Osteocyte (in vitro differentiated cells): ENCODE data around the gene TMA7B. TPM values are rescaled to one million over a fixed set of nuclear protein-coding genes. Genes with fewer than 3 reads are reported as not detected.

Source experiments
- DNase-seq: peaks from one replicate; pipeline ENCODE4 v3.0.0; 2021; ENCODE audit warnings: mixed read lengths; ENCODE audit not compliant: unreplicated experiment; ENCODE audit errors: extremely low spot score
- H3K27ac Mint-ChIP-seq: one replicate; pipeline ENCODE4 v1.8.0; 2021; ENCODE audit warnings: mild to moderate bottlenecking, mixed read lengths; ENCODE audit not compliant: unreplicated experiment
- H3K27me3 Mint-ChIP-seq: one replicate; pipeline ENCODE4 v1.8.0; 2021; ENCODE audit warnings: mixed read lengths; ENCODE audit not compliant: unreplicated experiment
- H3K36me3 Mint-ChIP-seq: one replicate; pipeline ENCODE4 v1.8.0; 2021; ENCODE audit warnings: mixed read lengths; ENCODE audit not compliant: unreplicated experiment
- H3K4me1 Mint-ChIP-seq: one replicate; pipeline ENCODE4 v1.8.0; 2021; ENCODE audit warnings: mixed read lengths; ENCODE audit not compliant: unreplicated experiment
- H3K4me3 Mint-ChIP-seq: one replicate; pipeline ENCODE4 v1.8.0; 2021; ENCODE audit warnings: mild to moderate bottlenecking, moderate library complexity, mixed read lengths; ENCODE audit not compliant: unreplicated experiment
- H3K9me3 Mint-ChIP-seq: one replicate; pipeline ENCODE4 v1.8.0; 2021; ENCODE audit warnings: mixed read lengths; ENCODE audit not compliant: unreplicated experiment
- total RNA-seq: library from RNA; stranded (reverse); gene quantifications from 2 replicates; pipeline ENCODE4 v1.2.1, GENCODE V29; 2021
- TF ChIP-seq, protein P1 (sequence below): fragments of 200-600 bp; sonication (generic); IDR thresholded peaks from 2 replicates; pipeline ENCODE4 v1.5.0; 2021; ENCODE audit warnings: antibody characterized with exemption, mild to moderate bottlenecking, moderate library complexity

The TMA7B gene
- total RNA-seq, 1 donor from 2014 or later: not detected

DNA sequence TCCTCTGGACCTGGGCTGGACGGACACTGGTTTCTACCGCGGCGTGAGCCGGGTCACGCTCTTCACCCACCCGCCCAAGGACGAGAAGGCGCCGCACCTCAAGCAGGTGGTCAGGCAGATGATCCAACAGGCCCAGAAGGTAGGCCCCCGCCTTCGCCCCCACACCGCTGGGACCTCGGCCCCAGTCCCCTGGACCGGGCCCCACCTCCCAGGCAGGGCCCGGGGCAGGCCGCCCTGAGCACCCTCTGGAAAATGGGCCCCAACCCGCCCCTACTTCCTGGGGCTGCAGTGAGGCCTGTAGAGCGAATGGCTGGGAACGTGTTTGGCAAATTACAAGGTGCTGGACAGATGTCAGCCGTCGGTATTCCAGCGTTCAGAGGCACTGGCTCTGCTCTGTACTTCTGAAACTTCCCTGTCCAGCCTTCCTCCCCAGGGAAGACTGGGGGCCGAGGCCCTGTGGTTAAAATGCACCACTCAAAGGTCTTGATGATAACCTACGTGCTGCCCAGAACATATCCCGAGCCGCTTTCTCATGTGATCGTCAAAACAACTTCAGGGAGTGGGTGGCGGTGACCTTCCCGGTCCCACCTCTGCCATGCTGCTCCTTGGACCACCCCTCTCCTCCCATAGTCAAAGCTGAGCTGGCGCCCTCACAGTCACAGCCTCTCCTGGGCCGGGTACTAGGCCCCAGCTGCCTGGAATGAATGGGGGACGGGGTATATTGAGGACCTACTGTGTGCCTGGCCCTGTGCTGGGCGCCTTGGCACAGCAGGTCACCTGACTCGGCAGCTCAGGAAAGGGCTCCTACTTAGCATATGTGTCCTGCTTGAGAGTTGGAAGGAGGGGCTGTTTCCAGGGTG is 35.4 kb downstream of the TMA7B start:
- Mint-ChIP-seq H3K27ac (no peak overlapping the region), H3K36me3 (no peaks in the 10 kb centered on the region), H3K4me3 (no peak overlapping the region), H3K9me3 (no peaks in the 10 kb centered on the region), H3K4me1 (peaks cover 15% of the 10 kb centered on the region), H3K27me3 (peaks cover 12% of the 10 kb centered on the region)
- TF ChIP-seq, protein P1, sequence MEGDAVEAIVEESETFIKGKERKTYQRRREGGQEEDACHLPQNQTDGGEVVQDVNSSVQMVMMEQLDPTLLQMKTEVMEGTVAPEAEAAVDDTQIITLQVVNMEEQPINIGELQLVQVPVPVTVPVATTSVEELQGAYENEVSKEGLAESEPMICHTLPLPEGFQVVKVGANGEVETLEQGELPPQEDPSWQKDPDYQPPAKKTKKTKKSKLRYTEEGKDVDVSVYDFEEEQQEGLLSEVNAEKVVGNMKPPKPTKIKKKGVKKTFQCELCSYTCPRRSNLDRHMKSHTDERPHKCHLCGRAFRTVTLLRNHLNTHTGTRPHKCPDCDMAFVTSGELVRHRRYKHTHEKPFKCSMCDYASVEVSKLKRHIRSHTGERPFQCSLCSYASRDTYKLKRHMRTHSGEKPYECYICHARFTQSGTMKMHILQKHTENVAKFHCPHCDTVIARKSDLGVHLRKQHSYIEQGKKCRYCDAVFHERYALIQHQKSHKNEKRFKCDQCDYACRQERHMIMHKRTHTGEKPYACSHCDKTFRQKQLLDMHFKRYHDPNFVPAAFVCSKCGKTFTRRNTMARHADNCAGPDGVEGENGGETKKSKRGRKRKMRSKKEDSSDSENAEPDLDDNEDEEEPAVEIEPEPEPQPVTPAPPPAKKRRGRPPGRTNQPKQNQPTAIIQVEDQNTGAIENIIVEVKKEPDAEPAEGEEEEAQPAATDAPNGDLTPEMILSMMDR: no peak
- DNase-seq: no peak

DNA sequence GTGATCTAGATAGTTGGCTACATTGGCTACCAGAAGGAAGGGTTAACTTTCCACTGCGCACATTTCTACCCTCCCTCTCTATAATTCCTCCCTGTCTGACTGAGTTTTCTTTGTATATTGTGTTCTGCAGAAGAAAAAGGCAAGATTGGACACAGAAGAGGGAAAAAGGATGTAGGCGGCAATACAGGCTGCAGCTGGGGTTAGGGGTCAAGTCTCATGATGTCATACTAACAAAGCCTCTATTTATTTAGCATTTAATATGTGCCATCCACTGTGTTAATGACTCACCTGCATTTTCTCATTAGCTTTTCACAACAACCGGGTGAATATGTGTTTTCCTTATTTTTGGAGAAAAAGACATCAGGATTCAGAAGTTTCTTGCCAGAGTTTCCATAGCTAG is 36.5 kb downstream of the TMA7B start:
- Mint-ChIP-seq H3K9me3 (no peaks in the 10 kb centered on the region), H3K27ac (no peak overlapping the region), H3K27me3 (peaks cover 16% of the 10 kb centered on the region), H3K4me1 (peaks cover 15% of the 10 kb centered on the region), H3K36me3 (no peaks in the 10 kb centered on the region), H3K4me3 (no peak overlapping the region)
- TF ChIP-seq, protein P1: no peak
- no peak for DNase-seq

DNA sequence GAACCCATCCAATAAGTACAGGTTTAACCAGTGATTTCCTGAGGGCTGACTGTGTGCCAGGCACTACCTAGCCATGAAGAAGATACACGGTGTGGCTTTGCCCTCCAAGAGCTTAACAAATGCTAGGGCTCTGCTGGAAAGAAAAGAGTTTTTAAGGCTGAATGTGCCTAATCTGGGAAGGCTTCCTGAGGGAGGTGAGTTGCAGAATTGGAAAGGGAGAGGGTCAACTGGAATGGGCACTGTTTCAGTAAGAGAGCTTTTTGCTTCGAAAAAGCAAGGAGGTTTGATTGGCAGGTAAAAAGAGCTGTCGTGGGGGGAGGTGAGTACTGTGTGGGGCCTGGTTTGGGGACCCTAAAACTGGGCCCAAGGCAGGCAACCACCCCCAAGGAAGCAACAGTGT is 37.2 kb downstream of the TMA7B start:
- peaks cover 15% of the 10 kb centered on the region for H3K4me1 Mint-ChIP-seq

DNA sequence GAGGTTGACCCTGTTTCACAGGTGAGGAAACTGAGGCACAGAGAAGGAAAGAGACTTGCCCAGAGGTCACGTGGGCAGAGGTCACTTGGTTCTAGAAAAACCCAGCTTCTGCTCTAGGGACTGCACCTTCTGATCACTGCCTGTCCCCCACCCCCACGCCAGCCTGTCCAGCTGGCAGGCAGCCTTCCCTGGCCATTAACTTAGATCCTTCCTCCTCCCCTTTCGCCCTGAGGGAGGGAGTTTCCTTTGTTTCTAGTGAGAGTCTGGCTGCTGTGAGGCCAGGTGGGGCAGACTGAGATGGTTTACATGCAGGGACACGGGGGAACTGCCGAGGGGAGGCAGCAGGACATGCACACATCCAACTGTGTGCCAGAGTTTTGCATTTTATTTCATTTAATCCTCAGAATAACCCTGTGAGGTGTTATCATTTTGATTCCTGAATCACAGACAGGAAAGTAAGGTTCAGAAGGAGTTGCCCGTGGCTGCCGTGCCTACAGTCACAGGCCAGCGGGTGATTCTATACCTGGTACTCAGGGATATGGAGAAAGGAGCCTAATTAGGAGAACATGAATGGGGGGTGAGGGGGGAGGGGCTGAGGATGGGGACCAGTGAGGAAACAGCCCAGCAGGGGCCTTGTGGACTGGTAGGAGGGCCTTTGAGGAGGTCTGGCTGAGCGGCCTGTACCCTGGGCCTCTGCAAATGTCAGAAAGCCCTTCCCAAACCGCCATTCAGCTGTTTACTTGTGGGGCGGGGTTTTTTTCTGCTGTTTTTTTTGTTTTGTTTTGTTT is 37.9 kb downstream of the TMA7B start:
- H3K36me3 Mint-ChIP-seq: no peaks in the 10 kb centered on the region
- no peaks in the 10 kb centered on the region for H3K9me3 Mint-ChIP-seq
- H3K4me1 Mint-ChIP-seq: peaks cover 15% of the 10 kb centered on the region
- TF ChIP-seq, protein P1: no peak
- H3K4me3 Mint-ChIP-seq: no peak overlapping the region
- DNase-seq: no peak
- no peak overlapping the region for H3K27ac Mint-ChIP-seq
- peaks cover 23% of the 10 kb centered on the region for H3K27me3 Mint-ChIP-seq

More for the DNA sequence above, 37.2 kb downstream of the TMA7B start:
- no peak for DNase-seq
- Mint-ChIP-seq H3K36me3 (no peaks in the 10 kb centered on the region), H3K9me3 (no peaks in the 10 kb centered on the region), H3K4me3 (no peak overlapping the region), H3K27ac (no peak overlapping the region), H3K27me3 (peaks cover 22% of the 10 kb centered on the region)
- TF ChIP-seq, protein P1: no peak

DNA sequence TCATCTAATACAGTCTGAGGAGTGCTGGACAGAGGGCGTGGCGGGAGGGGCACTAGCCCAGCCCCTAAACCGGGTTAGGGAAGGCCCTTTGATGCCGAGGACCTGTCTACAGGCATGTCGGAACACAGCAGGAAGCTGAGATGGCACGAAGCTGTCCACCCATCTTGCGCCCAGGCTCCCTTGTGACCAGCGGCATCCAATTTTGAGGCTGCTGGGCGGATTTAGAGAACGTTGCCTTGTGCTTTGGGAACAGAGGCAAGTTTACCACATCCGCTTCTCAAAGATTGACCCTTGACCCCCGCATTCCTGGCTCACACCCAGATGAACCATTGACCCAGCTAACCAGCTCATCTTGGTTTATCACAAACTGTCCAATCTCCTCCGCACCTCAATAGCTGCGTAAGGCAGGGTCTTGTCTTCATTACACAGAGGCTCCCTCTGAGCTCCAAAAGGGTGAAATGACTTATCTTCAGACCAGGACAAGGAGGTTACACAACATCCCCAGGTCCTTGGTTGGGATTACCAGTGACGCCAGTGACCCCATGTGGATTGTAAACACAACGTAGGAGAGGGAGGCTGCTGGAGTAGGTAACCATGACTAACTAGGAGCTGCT is 39.1 kb downstream of the TMA7B start:
- Mint-ChIP-seq H3K36me3 (no peaks in the 10 kb centered on the region), H3K27ac (no peak overlapping the region), H3K4me3 (no peak overlapping the region), H3K9me3 (no peaks in the 10 kb centered on the region), H3K27me3 (peaks cover 22% of the 10 kb centered on the region), H3K4me1 (peaks cover 15% of the 10 kb centered on the region)
- TF ChIP-seq, protein P1: no peak
- no peak for DNase-seq
